DOHH2 (cell line): ENCODE measurements around the gene SPATA4.

ENCODE experiments used
- CTCF ChIP-seq: fragments of 200-600 bp; sonication (generic); IDR thresholded peaks from one replicate; pipeline ENCODE4 v1.5.1; 2014; ENCODE audit warnings: antibody characterized with exemption, mild to moderate bottlenecking, low read depth, low read length; ENCODE audit not compliant: poor library complexity, severe bottlenecking
- EZH2phosphoT487 ChIP-seq: fragments of 200-600 bp; sonication (generic); IDR thresholded peaks from 2 replicates; pipeline ENCODE4 v1.6.1; 2017; ENCODE audit warnings: borderline replicate concordance, mild to moderate bottlenecking, antibody characterized with exemption, low read length, moderate library complexity, mixed read lengths

- TF ChIP-seq EZH2phosphoT487 (no peak), CTCF (no peak)
Measured at GRCh38 chr4:176195184-176195978, at the start of gene SPATA4.
